A204.1 (cell line): Measurements from ENCODE around the gene NBDY.
"Not testable (repeated sequence)": the region's sequence is repeated elsewhere in the genome, so short reads cannot be mapped to it uniquely, and the experiment has no call there.

Experiments
- FAIRE-seq: peaks from 2 replicates; lab custom pipeline; 2012; peaks lifted over from hg19 to GRCh38; lab: Jason Lieb, UNC

Gene NBDY

DNA sequence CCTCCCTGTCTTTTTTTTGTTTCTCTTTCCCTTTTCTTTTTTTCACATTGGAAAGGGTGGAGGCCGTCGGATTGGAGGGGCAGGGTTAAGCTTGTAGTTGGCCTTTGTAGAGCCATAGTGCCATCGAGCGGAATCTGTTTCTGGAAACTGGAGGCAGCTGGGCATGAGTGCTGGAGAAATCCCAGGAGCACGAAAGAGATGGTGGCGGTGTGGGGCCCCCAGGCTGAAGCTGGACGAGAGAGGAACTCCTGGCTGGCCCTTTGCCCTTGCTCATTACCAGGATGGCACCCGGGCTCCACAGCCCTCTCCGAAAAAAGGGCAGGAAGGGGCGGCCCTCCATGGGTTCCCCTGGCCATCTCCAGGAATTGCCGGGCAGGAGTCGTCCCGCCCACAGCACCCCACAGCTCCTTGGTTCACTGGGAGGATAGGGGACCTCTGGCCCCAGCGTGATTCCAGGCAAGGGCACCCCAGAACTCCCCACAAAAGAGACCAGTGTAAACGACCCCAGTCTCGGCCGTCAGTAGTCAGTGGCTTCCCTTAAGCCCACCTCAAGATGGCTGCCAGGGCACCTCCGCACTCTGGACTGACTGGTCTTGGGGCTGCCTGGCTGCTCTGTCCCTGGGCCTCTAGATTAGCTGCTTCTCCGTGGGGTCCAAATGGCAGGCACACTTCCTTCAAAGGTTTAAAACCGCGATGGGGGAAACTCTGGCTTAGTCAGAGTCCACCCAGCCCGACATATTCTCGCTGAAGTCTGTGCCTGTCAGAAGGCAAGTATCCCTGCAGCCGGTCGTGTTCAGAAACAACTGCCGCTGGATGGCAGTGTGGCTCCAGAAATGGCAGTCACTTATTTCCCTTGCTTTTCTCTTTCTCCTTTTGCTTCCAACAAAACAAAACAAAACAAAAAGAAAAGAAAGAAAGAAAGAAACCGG, 74.1 kb downstream of the NBDY start:
- FAIRE-seq = peak; percentile 87

DNA sequence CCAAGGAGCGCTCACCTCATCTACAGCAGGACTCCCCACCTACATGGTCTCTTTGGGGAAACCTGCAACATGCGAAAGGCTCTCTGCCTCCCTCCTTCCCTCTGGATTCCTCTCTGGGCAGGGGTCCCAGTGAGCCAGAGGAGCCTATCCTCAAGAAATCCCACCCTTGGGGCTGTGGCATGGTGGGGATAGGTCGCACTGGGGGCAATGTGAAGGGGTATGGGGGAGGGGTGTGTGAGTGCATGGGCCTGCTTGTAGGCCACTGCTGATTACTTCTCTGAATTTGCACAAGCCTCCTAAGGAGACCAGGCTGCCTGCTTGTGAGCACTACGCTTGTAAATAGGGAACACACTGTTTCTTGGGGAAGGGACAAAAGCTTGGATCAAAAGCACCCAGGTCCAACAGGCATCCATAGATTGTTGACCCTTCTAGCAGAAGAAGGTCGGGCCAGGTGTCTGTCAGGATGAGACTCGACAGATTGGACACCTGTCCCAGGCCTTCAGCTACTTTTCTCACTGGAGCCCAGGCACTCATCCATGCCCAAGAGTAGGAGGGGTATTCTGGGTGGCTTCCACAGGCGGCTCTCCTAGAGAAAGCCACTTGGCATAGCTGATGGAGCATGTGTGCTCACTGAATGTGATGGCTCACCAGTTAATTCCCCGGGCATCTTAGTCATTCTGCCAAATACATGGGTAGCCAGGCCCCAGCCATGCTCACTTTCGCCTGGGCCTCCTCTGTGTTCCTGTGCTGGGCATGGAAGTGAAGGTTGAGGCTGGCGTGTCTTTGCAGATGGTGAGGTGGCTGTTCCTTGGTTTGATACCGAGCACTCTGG, 75.0 kb downstream of the NBDY start:
- no peak for FAIRE-seq

DNA sequence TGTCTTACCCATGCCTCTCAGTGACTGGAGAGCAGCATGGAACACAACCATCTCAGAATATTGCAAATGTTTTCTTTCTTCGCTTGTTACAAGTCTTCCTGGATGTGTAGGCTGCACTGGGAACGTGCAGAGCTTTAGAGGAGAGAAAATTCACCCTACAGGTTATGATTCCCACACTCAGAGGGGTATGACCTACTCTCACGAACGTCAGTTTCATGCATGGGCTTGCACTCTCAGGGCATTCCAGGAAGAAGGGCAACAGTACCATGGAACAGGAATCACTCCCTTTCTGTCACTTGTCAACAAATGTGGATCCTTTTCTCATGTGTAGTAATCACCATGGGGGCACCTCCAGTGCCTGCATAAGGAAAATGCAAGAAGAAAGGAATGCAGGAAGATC, 75.8 kb downstream of the NBDY start:
- FAIRE-seq = no peak

DNA sequence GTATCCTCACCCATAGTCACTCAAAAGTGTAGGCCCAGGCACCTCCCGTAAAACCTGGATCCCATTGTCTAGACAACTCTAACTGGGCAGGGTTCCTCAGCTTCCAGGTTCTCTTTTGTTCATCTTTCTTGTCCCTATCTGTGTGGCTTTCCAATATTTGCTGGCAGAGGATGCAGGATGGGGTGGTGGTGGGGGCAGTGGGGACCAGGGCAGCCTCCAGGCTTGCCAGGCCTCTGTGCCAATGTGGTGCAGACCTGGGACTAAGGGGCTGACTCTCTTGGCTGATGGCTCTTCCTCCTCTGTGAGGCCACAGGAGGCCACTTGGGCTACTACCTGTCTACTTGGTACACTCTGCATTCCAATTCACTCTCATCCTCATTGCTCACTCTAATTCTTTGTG, 76.4 kb downstream of the NBDY start:
- FAIRE-seq = no peak

DNA sequence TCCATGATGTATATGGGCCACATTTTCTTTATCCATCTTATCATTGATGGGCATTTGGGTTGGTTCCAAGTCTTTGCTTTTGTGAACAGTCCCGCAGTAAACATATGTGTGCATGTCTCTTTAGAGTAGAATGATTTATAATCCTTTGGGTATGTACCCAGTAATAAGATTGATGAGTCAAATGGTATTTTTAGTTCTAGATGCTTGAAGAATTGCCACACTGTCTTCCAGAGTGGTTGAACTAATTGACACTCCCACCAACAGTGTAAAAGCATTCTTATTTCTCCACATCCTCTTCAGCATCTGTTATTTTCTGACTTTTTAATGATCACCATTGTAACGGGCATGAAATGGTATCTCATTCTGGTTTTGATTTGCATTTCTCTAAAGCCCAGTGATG, 77.1 kb downstream of the NBDY start:
- FAIRE-seq = not testable (repeated sequence)

DNA sequence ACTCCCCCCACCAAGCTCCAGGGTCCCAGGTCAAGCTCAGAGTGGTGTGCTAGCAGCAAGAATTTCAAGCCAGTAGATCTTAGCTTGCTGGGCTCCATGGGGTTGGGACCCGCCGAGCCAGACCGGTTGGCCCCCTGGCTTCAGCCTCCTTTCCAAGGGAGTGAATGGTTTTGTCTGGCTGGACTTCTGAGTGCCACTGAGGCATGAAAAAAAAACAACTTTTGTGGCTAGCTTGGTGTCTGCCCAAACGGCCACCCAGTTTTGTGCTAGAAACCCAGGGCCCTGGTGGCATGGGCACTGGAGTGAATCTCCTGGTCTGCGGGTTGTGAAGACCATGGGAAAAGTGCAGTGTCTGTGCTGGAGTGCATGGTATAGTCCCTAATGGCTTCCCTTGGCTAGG, 82.6 kb downstream of the NBDY start:
- no peak for FAIRE-seq

DNA sequence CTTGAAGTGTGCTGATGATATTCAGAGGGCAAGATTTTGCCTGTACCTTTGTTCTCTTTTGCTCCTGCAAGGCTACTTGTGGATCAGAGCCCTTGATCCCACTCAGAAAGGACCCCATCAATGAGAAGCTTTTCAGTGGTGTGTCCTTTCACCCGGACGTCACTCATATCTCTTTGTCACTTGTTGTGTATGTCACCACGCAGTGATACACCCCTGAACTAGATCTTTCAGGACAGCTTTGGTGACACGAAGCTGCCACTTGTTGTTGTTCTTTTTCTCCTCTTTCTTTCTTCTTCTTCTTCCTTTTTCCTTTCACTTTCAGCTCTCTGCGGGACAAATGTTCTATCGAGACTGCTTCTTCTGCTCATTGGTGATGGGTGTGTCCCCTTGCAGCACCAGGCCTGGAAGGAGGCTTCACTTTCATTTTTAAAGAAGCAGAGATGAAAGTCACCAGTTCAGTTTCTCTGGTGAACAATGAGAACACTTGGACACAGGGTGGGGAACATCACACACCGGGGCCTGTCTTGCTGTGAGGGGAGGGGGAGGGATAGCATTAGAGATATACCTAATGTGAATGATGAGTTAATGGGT, 83.6 kb downstream of the NBDY start:
- FAIRE-seq = no peak

DNA sequence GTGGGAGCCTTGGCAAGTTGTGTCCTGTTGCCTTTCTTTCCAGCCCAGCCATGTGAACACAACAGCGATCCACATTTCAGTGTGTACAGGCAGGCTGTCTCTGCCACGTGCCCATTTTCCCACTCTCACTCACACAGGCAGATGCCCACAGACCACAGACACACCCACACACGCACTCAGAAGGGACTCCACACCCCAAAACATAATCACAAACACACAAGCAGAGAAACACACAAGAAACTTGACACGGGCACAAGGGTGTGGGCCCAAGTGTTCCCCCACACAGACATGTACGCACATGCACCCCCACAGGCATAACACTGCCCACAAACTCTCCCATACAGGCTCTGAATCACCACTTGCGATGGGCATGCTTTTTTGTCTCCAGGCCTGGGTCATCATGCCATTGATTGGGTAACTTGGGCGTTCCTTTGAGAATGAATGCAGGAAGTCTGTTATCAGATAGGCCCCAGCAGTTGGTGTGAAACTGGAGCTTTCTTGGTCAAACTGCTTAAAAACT, 84.3 kb downstream of the NBDY start:
- no peak for FAIRE-seq

DNA sequence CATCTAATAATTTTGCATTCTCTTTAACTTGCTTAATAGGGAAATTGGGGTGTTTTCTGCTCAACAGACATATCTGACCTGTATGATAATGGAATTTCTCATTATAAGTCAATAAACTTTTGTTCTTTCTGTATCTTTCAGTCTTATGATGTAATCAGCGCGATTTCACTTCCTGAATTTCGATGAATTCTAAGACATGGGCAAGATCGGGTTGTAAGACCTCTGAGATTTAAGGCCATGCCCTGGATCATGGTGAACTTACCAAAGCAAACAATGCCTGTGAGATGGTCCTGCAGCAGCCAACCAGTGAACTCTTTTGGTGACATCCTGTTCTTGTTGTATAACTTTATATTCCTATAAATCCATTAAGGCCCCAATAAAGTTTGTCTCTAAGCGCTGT, 88.1 kb downstream of the NBDY start:
- FAIRE-seq = no peak

DNA sequence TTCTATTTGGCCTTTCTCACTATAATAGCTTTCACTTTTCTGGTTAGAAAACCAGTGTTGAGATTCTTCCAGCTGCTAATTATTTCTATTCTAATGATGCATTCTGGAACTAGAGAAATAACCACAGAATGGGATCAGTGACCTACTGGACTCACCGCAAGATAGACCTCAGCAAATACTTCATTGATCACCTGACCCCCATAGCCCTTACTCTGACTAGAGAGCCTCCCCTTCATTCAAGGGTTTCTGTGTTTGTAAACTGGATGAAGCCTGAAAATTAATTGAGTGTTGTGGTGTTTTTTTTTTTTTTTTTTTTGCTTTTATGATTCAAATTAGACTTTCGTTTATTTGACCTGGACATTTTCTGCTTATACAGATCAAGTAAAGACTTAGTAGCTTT, 97.0 kb downstream of the NBDY start:
- no peak for FAIRE-seq

DNA sequence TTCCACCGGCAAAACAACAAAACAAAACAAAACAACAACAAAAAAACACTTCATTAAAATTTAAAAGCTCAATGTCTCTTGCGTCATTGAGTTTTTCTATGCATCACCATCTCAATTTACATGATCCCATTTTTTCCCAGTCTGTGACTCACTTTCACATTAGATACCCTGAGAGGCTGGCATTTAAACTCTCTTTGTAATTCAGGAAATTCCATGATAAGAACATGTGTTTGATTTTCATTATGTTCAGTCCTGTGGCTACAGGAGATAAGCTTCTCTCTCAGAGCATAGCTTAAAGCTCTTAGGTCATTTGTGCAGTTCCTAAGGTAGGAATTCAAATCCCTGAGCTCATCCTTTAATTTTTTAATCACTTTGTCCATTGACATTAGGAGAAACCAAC, 104.6 kb downstream of the NBDY start:
- FAIRE-seq = no peak

DNA sequence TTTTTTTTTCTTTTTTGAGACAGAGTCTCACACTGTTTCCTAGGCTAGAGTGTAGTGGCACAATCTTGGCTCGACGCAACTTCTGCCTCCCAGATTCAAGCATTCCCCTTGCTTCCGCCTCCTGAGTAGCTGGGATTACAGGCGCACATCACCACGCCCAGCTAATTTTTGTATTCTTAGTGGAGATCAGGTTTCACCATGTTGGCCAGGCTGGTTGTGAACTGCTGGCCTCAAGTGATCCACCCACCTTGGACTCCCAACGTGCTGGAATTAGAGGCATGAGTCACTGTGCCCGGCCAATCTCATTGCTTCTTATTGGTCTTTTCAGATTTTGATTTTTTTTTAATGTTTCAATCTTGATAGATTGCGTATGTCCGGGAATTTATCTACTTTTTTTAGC, 124.4 kb downstream of the NBDY start:
- no peak for FAIRE-seq

DNA sequence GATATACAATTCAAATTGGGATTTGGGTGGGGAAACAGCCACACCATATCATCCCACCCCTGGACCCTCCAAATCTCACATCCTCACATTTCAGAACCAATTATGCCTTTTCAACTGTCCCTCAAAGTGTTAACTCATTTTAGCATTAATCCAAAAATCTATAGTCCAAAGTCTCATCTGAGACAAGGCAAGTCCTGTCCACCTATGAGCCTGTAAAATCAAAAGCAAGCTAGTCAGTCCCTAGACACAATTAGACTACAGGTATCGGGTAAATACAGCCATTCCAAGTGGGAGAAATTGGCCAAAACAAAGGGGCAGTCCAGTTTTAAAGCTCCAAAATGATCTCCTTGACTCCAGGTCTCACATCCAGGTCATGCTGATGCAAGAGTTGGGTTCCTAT, 128.0 kb downstream of the NBDY start:
- no peak for FAIRE-seq

DNA sequence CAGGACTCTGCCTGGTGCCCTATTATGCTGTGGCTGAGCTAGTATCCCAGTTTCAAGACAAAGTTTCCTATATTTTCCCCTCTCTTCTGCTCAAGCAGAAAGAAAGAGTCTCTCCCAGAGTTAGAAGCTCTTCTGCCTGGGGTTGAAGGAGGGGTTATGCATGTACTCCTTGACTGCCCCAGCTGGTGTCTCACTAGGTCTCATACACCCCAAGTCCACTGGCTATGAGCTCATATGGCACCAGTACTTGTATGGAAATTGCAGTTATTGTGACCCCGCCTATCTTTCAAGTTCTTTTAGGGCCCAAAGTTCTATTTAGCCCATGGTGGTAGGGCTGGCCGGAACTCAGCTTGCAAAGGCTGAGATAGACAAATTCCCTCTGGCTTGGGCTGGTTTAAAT, 131.8 kb downstream of the NBDY start:
- FAIRE-seq = no peak
